Anterior cingulate cortex (tissue), 58 donors: Measurements from ENCODE around the gene GCDH.
"Not testable (repeated sequence)": the region's sequence is repeated elsewhere in the genome, so short reads cannot be mapped to it uniquely, and the experiment has no call there.

Experiments
- DNase-seq, 58 donors: peaks; one replicate each; lab custom pipeline; 2025; lab: John Stamatoyannopoulos, UW

GCDH gene

DNA sequence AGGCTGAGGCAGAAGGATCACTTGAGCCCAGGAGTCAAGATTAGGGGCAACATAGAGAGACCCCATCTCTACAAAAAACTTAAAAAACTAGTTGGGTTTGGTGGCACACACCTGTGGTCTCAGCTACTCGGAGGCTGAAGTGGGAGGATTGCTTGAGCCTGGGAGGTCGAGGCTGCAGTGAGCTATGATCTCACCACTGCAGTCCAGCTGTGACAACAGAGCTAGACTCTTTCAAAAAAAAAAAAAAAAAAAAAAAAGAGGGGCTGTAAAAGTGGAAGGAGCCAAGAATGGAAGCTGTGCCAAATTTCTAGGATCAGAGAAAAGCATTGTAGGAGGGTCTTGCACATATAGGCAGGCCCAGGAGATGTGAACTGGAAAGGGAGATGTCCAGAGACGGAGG lies 19.3 kb upstream of the GCDH start:
- DNase-seq, result no peak

- DNase-seq, result no peak
Measured at GRCh38 chr19:12872255-12872654, 18.7 kb upstream of the GCDH start.

DNA sequence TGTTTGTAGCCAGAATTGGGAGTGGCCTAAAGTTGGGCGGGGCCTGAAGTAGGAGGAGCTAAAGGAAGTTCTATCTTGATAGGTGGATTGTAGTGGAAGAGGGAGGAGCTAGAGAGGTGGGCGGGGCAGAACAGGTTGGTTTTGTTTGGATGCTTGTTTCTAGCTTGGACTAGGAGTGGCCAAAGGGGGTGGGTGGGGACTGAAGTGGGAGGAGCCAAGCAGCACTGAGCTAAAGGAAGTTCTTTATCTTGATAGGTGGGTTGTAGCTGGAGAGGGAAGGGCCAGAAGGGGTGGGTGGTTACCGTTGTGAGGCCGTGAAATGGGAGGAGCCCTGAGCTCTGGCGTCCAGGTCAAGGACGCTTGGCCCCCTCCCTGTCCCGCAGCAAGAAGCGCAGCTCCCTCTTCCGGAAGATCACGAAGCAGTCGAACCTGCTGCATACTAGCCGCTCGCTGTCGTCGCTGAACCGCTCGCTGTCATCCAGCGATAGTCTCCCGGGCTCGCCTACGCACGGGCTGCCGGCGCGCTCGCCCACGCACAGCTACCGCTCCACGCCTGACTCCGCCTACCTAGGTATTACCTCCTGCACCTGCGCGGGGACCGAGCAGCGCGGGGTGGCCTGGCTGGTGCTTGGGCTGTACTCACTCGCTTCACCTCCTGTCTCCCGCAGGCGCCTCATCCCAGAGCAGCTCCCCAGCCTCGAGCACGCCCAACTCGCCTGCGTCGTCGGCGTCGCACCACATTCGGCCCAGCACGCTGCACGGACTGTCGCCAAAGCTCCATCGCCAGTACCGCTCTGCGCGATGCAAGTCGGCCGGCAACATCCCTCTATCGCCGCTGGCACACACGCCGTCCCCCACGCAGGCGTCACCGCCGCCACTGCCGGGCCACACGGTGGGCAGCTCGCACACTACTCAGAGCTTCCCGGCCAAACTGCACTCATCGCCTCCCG lies 17.7 kb upstream of the GCDH start:
- peak in 4 of 58 donors; percentile 7 to 59 (median 20) for DNase-seq

DNA sequence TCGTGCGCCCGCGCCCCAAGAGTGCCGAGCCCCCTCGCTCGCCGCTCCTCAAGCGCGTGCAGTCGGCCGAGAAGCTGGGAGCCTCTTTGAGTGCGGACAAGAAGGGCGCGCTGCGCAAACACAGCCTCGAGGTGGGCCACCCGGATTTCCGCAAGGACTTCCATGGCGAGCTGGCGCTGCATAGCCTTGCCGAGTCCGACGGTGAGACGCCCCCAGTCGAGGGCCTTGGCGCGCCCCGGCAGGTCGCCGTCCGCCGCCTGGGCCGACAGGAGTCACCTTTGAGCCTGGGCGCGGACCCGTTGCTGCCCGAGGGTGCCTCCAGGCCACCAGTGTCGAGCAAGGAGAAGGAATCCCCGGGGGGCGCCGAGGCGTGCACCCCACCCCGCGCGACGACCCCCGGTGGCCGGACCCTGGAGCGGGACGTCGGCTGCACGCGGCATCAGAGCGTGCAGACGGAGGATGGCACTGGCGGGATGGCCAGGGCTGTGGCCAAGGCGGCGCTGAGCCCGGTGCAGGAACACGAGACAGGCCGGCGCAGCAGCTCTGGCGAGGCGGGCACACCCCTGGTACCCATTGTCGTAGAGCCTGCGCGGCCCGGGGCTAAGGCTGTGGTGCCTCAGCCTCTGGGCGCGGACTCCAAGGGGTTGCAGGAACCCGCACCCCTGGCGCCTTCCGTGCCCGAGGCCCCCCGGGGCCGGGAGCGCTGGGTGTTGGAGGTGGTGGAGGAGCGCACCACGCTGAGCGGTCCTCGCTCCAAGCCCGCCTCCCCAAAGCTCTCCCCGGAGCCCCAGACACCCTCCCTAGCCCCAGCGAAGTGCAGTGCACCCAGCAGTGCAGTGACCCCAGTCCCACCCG lies 16.8 kb upstream of the GCDH start:
- DNase-seq, result no peak

DNA sequence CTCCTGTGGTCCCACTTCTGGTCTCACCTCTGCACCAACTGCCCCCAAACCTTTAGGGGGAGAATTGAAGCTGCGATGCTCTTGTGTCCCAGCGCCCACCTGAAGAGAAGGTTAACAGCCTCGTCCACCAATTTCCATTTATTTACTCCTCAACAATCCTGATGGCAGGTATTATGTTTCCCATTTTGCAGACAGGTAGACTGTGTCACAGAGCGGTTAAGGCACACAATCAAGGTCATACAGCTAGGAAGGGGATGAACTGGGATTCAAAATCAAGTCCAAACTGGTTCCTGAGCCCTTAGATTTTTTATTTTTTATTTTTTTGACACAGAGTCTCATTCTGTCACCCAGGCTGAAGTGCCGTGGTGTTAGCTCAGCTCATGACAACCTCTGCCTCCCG lies 15.9 kb upstream of the GCDH start:
- DNase-seq, result no peak

GRCh38 chr19:12880551-12881171 lies 10.3 kb upstream of the GCDH start:
- DNase-seq, result peak in 14 of 58 donors; percentile 22 to 62 (median 36)

- peak in 57 of 58 donors; percentile 21 to 92 (median 81) for DNase-seq
Measured at GRCh38 chr19:12881172-12881808, 9.7 kb upstream of the GCDH start, which contains the start of gene DNASE2. Gene DNASE2, minus strand, starts transcription at chr19:12881449. Its CDS starts 74 bp downstream, at chr19:12881375.

- DNase-seq, result no peak
Measured at GRCh38 chr19:12882589-12882988, 8.4 kb upstream of the GCDH start.

GRCh38 chr19:12884202-12884601 lies 6.8 kb upstream of the GCDH start:
- no peak for DNase-seq

DNA sequence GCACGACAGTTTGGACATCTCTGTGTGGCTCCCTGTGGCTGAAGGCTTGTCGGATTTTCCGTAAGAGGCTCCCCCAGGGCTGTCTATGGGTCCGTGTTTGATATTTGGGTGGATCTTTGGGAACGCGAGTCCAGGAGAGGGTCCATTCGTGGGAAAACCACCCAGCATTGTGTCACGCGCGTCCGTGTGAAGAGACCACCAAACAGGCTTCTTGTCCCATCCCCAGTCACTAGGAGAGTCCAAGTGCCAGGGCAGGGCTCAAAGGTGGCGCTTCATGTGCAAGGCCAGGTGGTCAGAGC lies 6.4 kb upstream of the GCDH start:
- no peak for DNase-seq

GRCh38 chr19:12884926-12885748 lies 5.8 kb upstream of the GCDH start:
- DNase-seq, result peak in 44 of 58 donors; percentile 6 to 75 (median 30)

DNA sequence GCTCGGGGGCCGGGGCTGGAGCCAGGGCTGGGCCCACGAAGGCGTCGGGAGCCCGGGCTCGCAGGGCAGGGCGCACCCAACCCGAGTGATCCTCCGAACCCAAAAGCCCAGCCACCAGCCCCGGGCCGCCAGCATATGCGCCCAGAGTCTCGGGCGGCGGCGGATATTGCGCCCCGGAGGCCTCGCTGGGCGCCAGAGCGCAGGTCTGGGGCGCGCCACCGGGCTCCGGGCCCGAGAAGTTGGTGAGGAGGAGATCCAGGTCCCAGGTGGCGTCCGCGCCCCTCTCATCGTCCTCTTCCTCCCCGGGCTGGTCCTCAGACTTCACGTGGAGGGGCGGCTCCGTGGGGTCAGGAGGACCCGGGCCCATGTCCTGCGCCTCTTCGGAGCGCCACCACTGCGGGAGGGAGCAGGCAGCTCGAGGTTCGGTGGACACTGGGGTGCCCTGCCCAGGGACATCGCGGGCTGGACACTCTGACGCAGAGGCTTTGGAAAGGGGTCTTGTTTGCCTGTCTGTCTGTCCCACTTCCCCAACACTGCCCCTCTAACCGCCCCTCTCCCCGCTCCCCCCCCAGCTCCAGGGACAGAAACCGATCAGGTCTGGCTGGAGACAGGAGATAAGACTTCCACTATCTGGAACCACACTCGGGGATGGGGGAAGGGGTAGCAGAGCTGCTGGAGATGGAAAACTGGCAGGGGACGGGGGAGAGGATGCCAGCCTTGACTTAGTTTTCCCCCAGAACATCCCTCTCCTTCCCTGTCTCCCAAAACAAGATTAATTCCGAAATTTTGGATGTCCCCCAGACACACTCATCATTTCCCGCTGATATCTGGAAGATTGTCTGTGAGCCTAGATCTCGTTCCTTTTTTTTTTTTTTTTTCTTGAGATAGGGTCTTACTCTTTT lies 5.0 kb upstream of the GCDH start:
- DNase-seq, result peak in 1 of 58 donors; percentile 9

- no peak for DNase-seq
Measured at GRCh38 chr19:12886651-12886968, 4.3 kb upstream of the GCDH start.

DNA sequence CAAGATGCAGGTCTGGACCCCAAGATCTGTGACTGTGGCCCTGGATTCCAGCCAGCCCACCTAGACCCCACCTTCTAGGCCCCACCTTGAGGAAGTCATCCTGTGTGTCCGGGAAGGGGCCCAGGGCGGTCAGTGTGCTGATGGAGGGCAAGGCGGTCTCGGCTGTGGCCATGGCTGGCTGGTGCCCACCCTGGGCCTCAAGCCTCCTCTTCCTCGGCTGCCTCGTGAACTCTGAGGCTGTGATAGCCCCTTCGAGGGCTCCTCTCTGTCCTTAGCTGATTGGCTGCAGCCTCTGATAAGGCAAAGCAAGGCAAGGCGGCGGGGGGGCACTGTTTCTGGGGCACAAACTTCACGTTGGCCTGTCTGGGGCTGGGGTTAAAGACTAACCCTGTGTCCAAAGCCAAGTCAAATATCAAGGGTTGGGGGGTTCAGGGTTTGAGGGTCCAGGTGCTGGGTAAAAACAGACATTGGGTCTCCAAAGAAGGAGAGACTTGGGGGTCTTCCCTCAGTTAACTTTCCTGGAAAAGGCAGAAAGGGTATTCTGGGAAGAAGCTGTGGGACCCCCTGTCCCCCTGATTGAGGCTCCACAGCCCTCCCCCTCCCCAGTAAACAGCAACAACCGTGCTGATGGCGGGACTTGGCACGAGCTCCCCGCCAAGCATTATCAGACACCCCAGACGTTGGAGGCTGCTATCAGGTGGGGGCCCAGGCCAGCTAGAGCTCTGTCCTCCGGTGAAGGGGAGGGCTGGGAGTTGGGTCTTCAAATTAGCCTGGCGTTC lies 3.8 kb upstream of the GCDH start, which contains the start of gene KLF1:
Gene KLF1, minus strand, starts transcription at position 233 of the 779 bp plus-strand sequence. Its CDS starts 61 bp downstream, at position 172.
- no peak for DNase-seq

DNA sequence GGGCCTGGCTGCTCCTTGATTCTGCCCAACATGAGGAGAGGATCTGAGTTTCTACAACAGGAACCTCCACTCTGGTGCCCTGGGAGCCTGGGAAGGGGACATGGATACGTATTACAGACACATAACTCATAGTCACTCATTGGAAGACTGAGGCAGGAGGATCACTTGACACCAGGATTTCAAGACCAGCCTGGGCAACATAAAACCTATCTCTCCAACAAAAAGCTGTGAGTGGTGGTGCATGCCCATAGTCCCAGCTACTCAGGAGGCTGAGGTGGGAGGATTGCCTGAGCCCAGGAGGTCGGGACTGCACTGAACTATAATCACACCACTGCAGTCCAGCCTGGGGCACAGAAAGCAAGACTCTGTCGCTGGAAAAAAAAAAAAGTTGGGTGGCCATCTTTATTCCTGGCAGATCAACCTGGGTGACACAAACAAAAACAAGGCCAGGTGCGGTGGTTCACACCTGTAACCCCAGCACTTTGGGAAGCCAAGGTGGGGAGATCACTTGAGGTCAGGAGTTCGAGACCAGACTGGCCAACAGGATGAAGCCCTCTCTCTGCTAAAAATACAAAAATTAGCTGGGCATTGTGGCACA lies 2.9 kb upstream of the GCDH start:
- no peak for DNase-seq

DNA sequence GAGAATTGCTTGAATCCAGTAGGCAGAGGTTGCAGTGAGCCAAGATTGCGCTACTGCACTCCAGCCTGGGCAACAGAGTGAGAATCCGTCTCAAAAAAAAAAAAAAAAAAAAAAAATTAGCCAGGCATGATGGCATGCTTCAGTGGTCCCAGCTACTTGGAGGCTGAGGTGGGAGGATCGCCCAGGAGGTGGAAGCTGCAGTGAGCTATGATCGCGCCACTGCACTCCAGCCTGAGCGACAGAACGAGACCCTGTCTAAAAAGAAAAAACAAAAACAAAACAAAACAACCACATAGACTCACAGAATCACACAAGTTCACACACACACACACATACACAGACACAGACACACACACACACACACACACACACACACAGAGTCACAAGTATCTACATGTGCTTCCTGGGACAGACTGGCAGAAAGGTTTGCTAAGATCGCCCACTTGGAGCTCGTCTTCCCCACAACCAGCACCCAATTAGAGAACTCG lies 617 bp upstream of the GCDH start:
- not testable (repeated sequence) for DNase-seq

- no peak for DNase-seq
Measured at GRCh38 chr19:12891553-12892021, 627 bp downstream of the GCDH start.
